Uterus (tissue), 2 donors: ENCODE measurements around the gene SPRR2D.

Experiments
- CTCF ChIP-seq, 4 experiments: fragments of 200-600 bp in 2 of 4; fragments of 450-650 bp in 2 of 4; sonication (generic) in 2 of 4; IDR thresholded peaks; one replicate each; pipeline ENCODE4 v1.5.1; 2016 to 2019; ENCODE audit warnings: antibody characterized with exemption in 4 of 4, mild to moderate bottlenecking in 2 of 4, moderate library complexity in 1 of 4
- POLR2A ChIP-seq, 2 donors: fragments of 450-650 bp; IDR thresholded peaks; one replicate each; pipeline ENCODE4 v1.6.1; 2016; ENCODE audit warnings: antibody characterized with exemption in 2 of 2, mild to moderate bottlenecking in 1 of 2, moderate library complexity in 1 of 2

GRCh38 chr1:152993186-152993585, 47.7 kb downstream of the SPRR2D start:
- TF ChIP-seq CTCF (IDR thresholded peaks at IDR 0.05): no peak
- TF ChIP-seq POLR2A (IDR thresholded peaks at IDR 0.05): no peak
